Gastrocnemius medialis (tissue), 4 donors: Measurements from ENCODE around the gene UBE2M.

ENCODE experiments used
- POLR2A ChIP-seq, 2 donors: fragments of 450-650 bp; IDR thresholded peaks; one replicate each; pipeline ENCODE4 v1.6.1; 2017; ENCODE audit warnings: antibody characterized with exemption in 2 of 2, mild to moderate bottlenecking in 2 of 2, moderate library complexity in 2 of 2
- TF ChIP-seq, protein P1 (sequence below), 5 experiments: fragments of 450-650 bp in 3 of 5; fragments of 200-600 bp in 2 of 5; sonication (generic) in 2 of 5; IDR thresholded peaks in 4 of 5; conservative IDR thresholded peaks in 1 of 5; 1 replicate in 4 of 5; 2 replicates in 1 of 5; pipeline ENCODE4 v1.5.1; 2016 to 2019; ENCODE audit warnings: antibody characterized with exemption in 5 of 5, mild to moderate bottlenecking in 3 of 5, moderate library complexity in 3 of 5

DNA sequence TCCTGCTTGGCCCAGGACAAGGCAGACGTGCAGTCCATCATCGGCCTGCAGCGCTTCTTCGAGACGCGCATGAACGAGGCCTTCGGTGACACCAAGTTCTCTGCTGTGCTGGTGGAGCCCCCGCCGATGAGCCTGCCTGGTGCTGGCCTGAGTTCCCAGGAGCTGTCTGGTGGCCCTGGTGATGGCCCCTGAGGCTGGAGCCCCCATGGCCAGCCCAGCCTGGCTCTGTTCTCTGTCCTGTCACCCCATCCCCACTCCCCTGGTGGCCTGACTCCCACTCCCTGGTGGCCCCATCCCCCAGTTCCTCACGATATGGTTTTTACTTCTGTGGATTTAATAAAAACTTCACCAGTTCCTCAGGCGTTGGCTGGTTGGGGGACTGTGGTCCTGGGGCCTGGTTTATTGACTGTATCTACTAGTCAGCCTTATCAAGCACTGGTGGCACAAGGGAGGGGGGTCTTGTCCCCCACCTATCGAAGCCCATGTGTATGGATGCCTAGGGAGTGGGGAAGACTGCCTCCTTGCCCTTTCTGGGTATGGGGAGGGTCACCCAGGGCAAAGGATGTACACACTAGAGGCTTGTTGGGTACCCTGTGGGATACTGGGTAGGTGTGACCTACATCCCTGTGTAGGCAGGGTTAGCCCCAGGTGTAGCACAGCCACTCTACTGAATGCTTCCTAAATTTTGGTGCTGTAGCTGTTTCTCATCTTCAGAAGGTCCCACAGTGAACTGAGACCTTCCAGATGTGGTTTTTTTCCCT, 7.9 kb downstream of the UBE2M start:
- TF ChIP-seq POLR2A (IDR thresholded peaks at IDR 0.05): no peak
- TF ChIP-seq, protein P1, sequence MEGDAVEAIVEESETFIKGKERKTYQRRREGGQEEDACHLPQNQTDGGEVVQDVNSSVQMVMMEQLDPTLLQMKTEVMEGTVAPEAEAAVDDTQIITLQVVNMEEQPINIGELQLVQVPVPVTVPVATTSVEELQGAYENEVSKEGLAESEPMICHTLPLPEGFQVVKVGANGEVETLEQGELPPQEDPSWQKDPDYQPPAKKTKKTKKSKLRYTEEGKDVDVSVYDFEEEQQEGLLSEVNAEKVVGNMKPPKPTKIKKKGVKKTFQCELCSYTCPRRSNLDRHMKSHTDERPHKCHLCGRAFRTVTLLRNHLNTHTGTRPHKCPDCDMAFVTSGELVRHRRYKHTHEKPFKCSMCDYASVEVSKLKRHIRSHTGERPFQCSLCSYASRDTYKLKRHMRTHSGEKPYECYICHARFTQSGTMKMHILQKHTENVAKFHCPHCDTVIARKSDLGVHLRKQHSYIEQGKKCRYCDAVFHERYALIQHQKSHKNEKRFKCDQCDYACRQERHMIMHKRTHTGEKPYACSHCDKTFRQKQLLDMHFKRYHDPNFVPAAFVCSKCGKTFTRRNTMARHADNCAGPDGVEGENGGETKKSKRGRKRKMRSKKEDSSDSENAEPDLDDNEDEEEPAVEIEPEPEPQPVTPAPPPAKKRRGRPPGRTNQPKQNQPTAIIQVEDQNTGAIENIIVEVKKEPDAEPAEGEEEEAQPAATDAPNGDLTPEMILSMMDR (IDR thresholded peaks at IDR 0.05 in 4 of 5, conservative IDR thresholded peaks at IDR 0.05 in 1 of 5): no peak
